ENCODE data around the gene FAM83B.

FAM83B gene

DNA sequence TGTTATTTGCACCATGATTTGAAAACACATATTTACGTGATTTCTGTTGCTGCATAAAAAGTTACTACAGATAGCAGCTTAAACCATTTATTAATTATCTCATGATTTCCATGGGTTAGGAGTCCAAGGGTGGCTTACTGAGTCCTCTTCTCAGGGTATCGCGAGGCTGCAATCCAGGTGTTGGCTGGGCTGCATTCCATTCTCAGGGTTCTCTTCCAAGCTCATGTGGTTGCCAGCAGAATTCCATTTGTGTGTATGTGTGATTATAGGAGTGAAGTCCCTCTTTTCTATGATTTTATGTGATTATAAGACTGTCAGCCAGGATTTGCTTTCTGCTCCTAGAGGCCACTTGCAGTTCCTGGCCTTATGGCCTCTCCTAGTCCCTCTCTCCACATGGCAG is 135.1 kb downstream of the FAM83B start:
- Histone ChIP-seq H3K9me3 (replicated peaks; ENCODE audit: low read length) (no peaks in the 10 kb centered on the region), H3K4me3 (ENCODE audit: low read length) (no peak overlapping the region), H3K36me3 (ENCODE audit: insufficient read depth, low read length) (no peaks in the 10 kb centered on the region), H3K9ac (ENCODE audit: low read depth, low read length) (no peak overlapping the region), H3K27me3 (ENCODE audit: control insufficient read depth, insufficient read depth, low read length) (no peaks in the 10 kb centered on the region), H3K4me2 (ENCODE audit: low read length) (no peak overlapping the region), H3K4me1 (ENCODE audit: control insufficient read depth, insufficient read depth, low read length) (peaks cover 6% of the 10 kb centered on the region)

DNA sequence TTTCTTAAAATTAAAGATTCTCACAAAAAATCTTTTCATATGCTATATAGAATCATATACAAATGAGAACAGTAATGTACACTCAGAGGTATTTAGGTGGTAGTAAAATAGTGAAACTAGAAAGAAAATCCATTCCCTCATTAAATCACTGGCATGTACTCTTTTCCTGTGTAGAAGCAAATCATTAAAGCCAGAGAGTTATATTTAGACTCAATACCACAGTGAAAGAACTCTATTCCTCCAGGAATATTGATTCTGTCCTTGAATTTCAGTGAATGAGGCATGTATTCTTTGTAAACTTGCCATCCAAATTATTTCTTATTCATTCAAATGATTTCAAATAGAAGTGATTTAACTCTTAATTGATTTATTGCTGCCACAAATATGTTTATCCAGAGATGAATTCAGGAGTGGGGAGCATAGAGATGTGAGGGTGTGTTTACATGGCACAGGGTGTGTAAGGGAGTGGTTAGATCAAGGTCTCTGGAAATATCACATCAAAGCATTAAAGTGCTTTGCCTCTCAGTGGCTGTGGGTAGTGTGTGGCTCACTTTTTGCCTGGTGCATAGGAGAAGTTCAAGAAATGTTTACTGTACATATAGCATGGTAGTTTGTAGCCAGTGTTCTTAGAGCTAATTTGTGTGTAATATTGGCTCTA is 141.2 kb downstream of the FAM83B start:
- H3K4me3 ChIP-seq (ENCODE audit: low read length): no peak overlapping the region
- no peak overlapping the region for H3K4me2 ChIP-seq (ENCODE audit: low read length)
- H3K27me3 ChIP-seq (ENCODE audit: control insufficient read depth, insufficient read depth, low read length): no peaks in the 10 kb centered on the region
- no peaks in the 10 kb centered on the region for H3K9me3 ChIP-seq (replicated peaks; ENCODE audit: low read length)
- H3K4me1 ChIP-seq (ENCODE audit: control insufficient read depth, insufficient read depth, low read length): no peaks in the 10 kb centered on the region
- no peaks in the 10 kb centered on the region for H3K36me3 ChIP-seq (ENCODE audit: insufficient read depth, low read length)
- no peak overlapping the region for H3K9ac ChIP-seq (ENCODE audit: low read depth, low read length)

DNA sequence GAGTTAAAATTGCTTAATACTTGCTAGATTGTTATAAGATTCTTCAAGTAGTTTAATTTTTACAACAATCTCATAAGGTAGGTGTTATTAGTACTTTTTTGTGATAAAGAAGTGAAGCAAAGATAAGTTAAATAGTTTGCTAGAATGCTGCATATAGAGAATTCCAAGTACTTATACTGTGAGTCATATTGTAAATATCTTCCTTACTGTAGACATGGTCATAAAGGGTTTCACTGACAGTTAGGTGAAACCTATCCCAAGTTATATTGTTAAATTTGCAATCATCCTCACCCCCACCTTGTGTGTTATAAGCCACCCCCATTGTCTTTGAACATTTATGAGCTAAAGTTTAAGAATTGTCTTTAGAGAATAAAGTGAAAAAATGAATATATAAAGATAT is 142.0 kb downstream of the FAM83B start:
- Histone ChIP-seq H3K4me2 (ENCODE audit: low read length) (no peak overlapping the region), H3K27me3 (ENCODE audit: control insufficient read depth, insufficient read depth, low read length) (no peaks in the 10 kb centered on the region), H3K9me3 (replicated peaks; ENCODE audit: low read length) (no peaks in the 10 kb centered on the region), H3K36me3 (ENCODE audit: insufficient read depth, low read length) (no peaks in the 10 kb centered on the region), H3K9ac (ENCODE audit: low read depth, low read length) (no peak overlapping the region), H3K4me3 (ENCODE audit: low read length) (no peak overlapping the region), H3K4me1 (ENCODE audit: control insufficient read depth, insufficient read depth, low read length) (no peaks in the 10 kb centered on the region)

DNA sequence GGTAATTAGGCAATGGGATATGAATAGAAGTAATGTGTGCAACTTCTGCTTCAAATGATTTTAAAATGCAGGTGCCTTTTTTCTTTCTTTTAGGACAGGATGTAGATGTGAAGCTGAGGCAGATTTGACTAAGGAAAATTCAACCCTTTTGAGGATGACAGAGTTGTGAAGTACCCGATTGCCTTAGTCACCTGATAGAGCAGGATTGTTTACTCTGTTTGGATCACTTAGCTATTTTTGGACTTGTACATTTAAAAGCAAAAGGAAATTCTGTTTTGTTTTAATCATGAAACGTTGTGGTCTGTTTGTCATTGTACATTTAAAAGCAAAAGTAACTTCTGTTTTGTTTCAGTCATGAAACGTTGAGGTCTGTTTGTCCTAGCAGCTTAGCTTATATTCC is 143.4 kb downstream of the FAM83B start:
- no peak overlapping the region for H3K4me2 ChIP-seq (ENCODE audit: low read length)
- no peaks in the 10 kb centered on the region for H3K9me3 ChIP-seq (replicated peaks; ENCODE audit: low read length)
- H3K4me1 ChIP-seq (ENCODE audit: control insufficient read depth, insufficient read depth, low read length): no peaks in the 10 kb centered on the region
- no peak overlapping the region for H3K4me3 ChIP-seq (ENCODE audit: low read length)
- H3K9ac ChIP-seq (ENCODE audit: low read depth, low read length): no peak overlapping the region
- H3K27me3 ChIP-seq (ENCODE audit: control insufficient read depth, insufficient read depth, low read length): no peaks in the 10 kb centered on the region
- H3K36me3 ChIP-seq (ENCODE audit: insufficient read depth, low read length): no peaks in the 10 kb centered on the region

All from skeletal muscle satellite cell (primary cell).